ENCODE data around the gene SKA3. TPM values are rescaled to one million over a fixed set of nuclear protein-coding genes. Genes with fewer than 3 reads are reported as not detected.

SKA3 gene
- total RNA-seq, 1 donor: 24.0 TPM

- no peak for DNase-seq (ENCODE audit: low read depth)
- no peak overlapping the region for H3K4me3 ChIP-seq (ENCODE audit: low read depth, low read length)
- no peak for TF ChIP-seq CTCF (IDR thresholded peaks at IDR 0.05; ENCODE audit: insufficient read depth, low read length)
Observed at GRCh38 chr13:21134475-21134874, 41.9 kb downstream of the SKA3 start.

GRCh38 chr13:21133077-21133476 lies 43.3 kb downstream of the SKA3 start:
- no peak for TF ChIP-seq CTCF (IDR thresholded peaks at IDR 0.05; ENCODE audit: insufficient read depth, low read length)
- no peak overlapping the region for H3K4me3 ChIP-seq (ENCODE audit: low read depth, low read length)
- DNase-seq (ENCODE audit: low read depth): no peak

- H3K4me3 ChIP-seq (ENCODE audit: low read depth, low read length): no peak overlapping the region
- DNase-seq (ENCODE audit: low read depth): peak; percentile 30
- no peak for TF ChIP-seq CTCF (IDR thresholded peaks at IDR 0.05; ENCODE audit: insufficient read depth, low read length)
Observed at GRCh38 chr13:21130116-21130515, 46.2 kb downstream of the SKA3 start.

GRCh38 chr13:21124852-21125251 lies 51.5 kb downstream of the SKA3 start:
- no peak for TF ChIP-seq CTCF (IDR thresholded peaks at IDR 0.05; ENCODE audit: insufficient read depth, low read length)
- peak; percentile 24 for DNase-seq (ENCODE audit: low read depth)
- no peak overlapping the region for H3K4me3 ChIP-seq (ENCODE audit: low read depth, low read length)

- no peak for TF ChIP-seq CTCF (IDR thresholded peaks at IDR 0.05; ENCODE audit: insufficient read depth, low read length)
- DNase-seq (ENCODE audit: low read depth): no peak
- H3K4me3 ChIP-seq (ENCODE audit: low read depth, low read length): no peak overlapping the region
Observed at GRCh38 chr13:21123956-21124355, 52.4 kb downstream of the SKA3 start.

- TF ChIP-seq CTCF (IDR thresholded peaks at IDR 0.05; ENCODE audit: insufficient read depth, low read length): no peak
- H3K4me3 ChIP-seq (ENCODE audit: low read depth, low read length): no peak overlapping the region
- DNase-seq (ENCODE audit: low read depth): no peak
Observed at GRCh38 chr13:21121616-21122015, 54.7 kb downstream of the SKA3 start.

- no peak for TF ChIP-seq CTCF (IDR thresholded peaks at IDR 0.05; ENCODE audit: insufficient read depth, low read length)
- no peak overlapping the region for H3K4me3 ChIP-seq (ENCODE audit: low read depth, low read length)
- DNase-seq (ENCODE audit: low read depth): no peak
Observed at GRCh38 chr13:21120191-21120590, 56.2 kb downstream of the SKA3 start.
